Measurements from ENCODE around the gene OSTM1.
"Not testable (repeated sequence)": the region's sequence is repeated elsewhere in the genome, so short reads cannot be mapped to it uniquely, and the experiment has no call there.

Gene OSTM1

GRCh38 chr6:108013787-108014439, 60.6 kb downstream of the OSTM1 start:
- no peak for DNase-seq (ENCODE audit: low read depth)
- H3K4me3 ChIP-seq (ENCODE audit: control insufficient read depth, low read depth, low read length): no peak overlapping the region
- no peak for TF ChIP-seq CTCF (IDR thresholded peaks at IDR 0.05; ENCODE audit: control insufficient read depth, insufficient read depth, low read depth, low read length, missing control alignments)

- TF ChIP-seq CTCF (IDR thresholded peaks at IDR 0.05; ENCODE audit: control insufficient read depth, insufficient read depth, low read depth, low read length, missing control alignments): no peak
- H3K4me3 ChIP-seq (ENCODE audit: control insufficient read depth, low read depth, low read length): no peak overlapping the region
- DNase-seq (ENCODE audit: low read depth): no peak
Measured at GRCh38 chr6:108009894-108010293, 64.6 kb downstream of the OSTM1 start.

GRCh38 chr6:108009258-108009657, 65.3 kb downstream of the OSTM1 start:
- not testable (repeated sequence) for H3K4me3 ChIP-seq (ENCODE audit: control insufficient read depth, low read depth, low read length); DNase-seq (ENCODE audit: low read depth)

GRCh38 chr6:108008363-108008762, 66.2 kb downstream of the OSTM1 start:
- no peak overlapping the region for H3K4me3 ChIP-seq (ENCODE audit: control insufficient read depth, low read depth, low read length)
- no peak for DNase-seq (ENCODE audit: low read depth)
- no peak for TF ChIP-seq CTCF (IDR thresholded peaks at IDR 0.05; ENCODE audit: control insufficient read depth, insufficient read depth, low read depth, low read length, missing control alignments)

- TF ChIP-seq CTCF (IDR thresholded peaks at IDR 0.05; ENCODE audit: control insufficient read depth, insufficient read depth, low read depth, low read length, missing control alignments): no peak
- H3K4me3 ChIP-seq (ENCODE audit: control insufficient read depth, low read depth, low read length): no peak overlapping the region
- DNase-seq (ENCODE audit: low read depth): no peak
Measured at GRCh38 chr6:108005961-108006360, 68.6 kb downstream of the OSTM1 start.

- no peak for TF ChIP-seq CTCF (IDR thresholded peaks at IDR 0.05; ENCODE audit: control insufficient read depth, insufficient read depth, low read depth, low read length, missing control alignments)
- no peak overlapping the region for H3K4me3 ChIP-seq (ENCODE audit: control insufficient read depth, low read depth, low read length)
- no peak for DNase-seq (ENCODE audit: low read depth)
Measured at GRCh38 chr6:108004861-108005260, 69.7 kb downstream of the OSTM1 start.

- TF ChIP-seq CTCF (IDR thresholded peaks at IDR 0.05; ENCODE audit: control insufficient read depth, insufficient read depth, low read depth, low read length, missing control alignments): no peak
- no peak for DNase-seq (ENCODE audit: low read depth)
- H3K4me3 ChIP-seq (ENCODE audit: control insufficient read depth, low read depth, low read length): no peak overlapping the region
Measured at GRCh38 chr6:108002365-108003221, 71.9 kb downstream of the OSTM1 start.
